HPDE6-E6E7 (cell line): ENCODE data around the gene RNGTT.
"Not testable (repeated sequence)": the region's sequence is repeated elsewhere in the genome, so short reads cannot be mapped to it uniquely, and the experiment has no call there.

Experiments used
- DNase-seq: peaks from one replicate; pipeline ENCODE4 v3.0.0; 2011; ENCODE audit warnings: missing footprints; ENCODE audit errors: extremely low spot score

The RNGTT gene

GRCh38 chr6:88722686-88723085 lies 240.7 kb downstream of the RNGTT start:
- no peak for DNase-seq

- DNase-seq: not testable (repeated sequence)
These were observed 247.0 kb downstream of the RNGTT start for GRCh38 chr6:88716399-88716798.

GRCh38 chr6:88712243-88712936 lies 251.0 kb downstream of the RNGTT start:
- no peak for DNase-seq

- DNase-seq: no peak
These were observed 253.6 kb downstream of the RNGTT start for GRCh38 chr6:88709819-88710246.

- DNase-seq: no peak
These were observed 255.1 kb downstream of the RNGTT start for GRCh38 chr6:88708197-88708744.

GRCh38 chr6:88705601-88706000 lies 257.8 kb downstream of the RNGTT start:
- no peak for DNase-seq

- DNase-seq: no peak
These were observed 258.4 kb downstream of the RNGTT start for GRCh38 chr6:88704980-88705379.

GRCh38 chr6:88702956-88703556 lies 260.4 kb downstream of the RNGTT start:
- DNase-seq: no peak

- no peak for DNase-seq
These were observed 264.8 kb downstream of the RNGTT start for GRCh38 chr6:88698661-88699060.

GRCh38 chr6:88695937-88696336 lies 267.5 kb downstream of the RNGTT start:
- DNase-seq: no peak

- no peak for DNase-seq
These were observed 279.7 kb downstream of the RNGTT start for GRCh38 chr6:88683734-88684133.

- no peak for DNase-seq
These were observed 282.8 kb downstream of the RNGTT start for GRCh38 chr6:88680654-88681053.

- DNase-seq: no peak
These were observed 283.6 kb downstream of the RNGTT start for GRCh38 chr6:88679841-88680240.

GRCh38 chr6:88677356-88677755 lies 286.1 kb downstream of the RNGTT start:
- DNase-seq: no peak

- DNase-seq: no peak
These were observed 291.8 kb downstream of the RNGTT start for GRCh38 chr6:88671624-88672023.

- no peak for DNase-seq
These were observed 293.0 kb downstream of the RNGTT start for GRCh38 chr6:88670369-88670768.

- no peak for DNase-seq
These were observed 293.9 kb downstream of the RNGTT start for GRCh38 chr6:88669475-88669874.

- no peak for DNase-seq
These were observed 296.5 kb downstream of the RNGTT start for GRCh38 chr6:88666901-88667300.

GRCh38 chr6:88665131-88665530 lies 298.3 kb downstream of the RNGTT start:
- DNase-seq: no peak

GRCh38 chr6:88663801-88664200 lies 299.6 kb downstream of the RNGTT start:
- DNase-seq: no peak

GRCh38 chr6:88662653-88663174 lies 300.7 kb downstream of the RNGTT start:
- DNase-seq: no peak

GRCh38 chr6:88662163-88662580 lies 301.2 kb downstream of the RNGTT start:
- no peak for DNase-seq

- DNase-seq: no peak
These were observed 302.3 kb downstream of the RNGTT start for GRCh38 chr6:88661136-88661535.
